HepG2 (cell line): ENCODE measurements around the gene NOS1. TPM values are rescaled to one million over a fixed set of nuclear protein-coding genes. Genes with fewer than 3 reads are reported as not detected.

Source experiments
- ATAC-seq: fragments of 200-7000 bp; cut with Tn5 transposase; 3 replicates; pipeline ENCODE4 v1.9.1; 2020; ENCODE audit warnings: mild to moderate bottlenecking, moderate library complexity
- BruUV-seq: library from RNA; stranded (reverse); fragments of 400-500 nt; replicated peaks from 2 replicates; lab custom pipeline; 2021; lab: Mats Ljungman, UMichigan
- CTCF ChIA-PET: fragments of 300-600 bp; formaldehyde crosslinking; extraction: SDS; loops from one replicate; lab custom pipeline; 2021; ENCODE audit warnings: low total read pairs, inconsistent platforms, low intra/inter-chr PET ratio; lab: Yijun Ruan, JAX
- POLR2A ChIA-PET: fragments of 350-600 bp; sonication (Branson Sonifier 250); formaldehyde crosslinking; loops from one replicate; lab custom pipeline; 2020; ENCODE audit warnings: antibody characterized with exemption, inconsistent platforms; lab: Yijun Ruan, JAX
- DNase-seq: peaks from one replicate; pipeline ENCODE4 v3.0.0-alpha.2; 2015; ENCODE audit warnings: low spot score
- FAIRE-seq: peaks from 3 replicates; lab custom pipeline; 2011; peaks lifted over from hg19 to GRCh38; lab: Jason Lieb, UNC
- H2AFZ ChIP-seq: one replicate; pipeline ENCODE4 v1.6.1; 2011; ENCODE audit warnings: low read length, inconsistent platforms
- H3K27ac ChIP-seq: fragments of 300-600 bp; 3 replicates; pipeline ENCODE4 v1.8.0; 2011; ENCODE audit warnings: mixed run types, mild to moderate bottlenecking, mixed read lengths, low read length, inconsistent platforms; ENCODE audit not compliant: insufficient read depth; ENCODE audit errors: extremely low read length
- H3K27me3 ChIP-seq, 2 experiments: fragments of 200-600 bp in 1 of 2; 2 replicates in 1 of 2; 3 replicates in 1 of 2; pipeline versions ENCODE4 v1.6.0 to v1.8.0; 2011; ENCODE audit warnings: low read length in 2 of 2, mild to moderate bottlenecking in 2 of 2, moderate library complexity in 2 of 2, inconsistent platforms in 1 of 2; ENCODE audit not compliant: insufficient read depth in 2 of 2, control insufficient read depth in 1 of 2
- H3K36me3 ChIP-seq, 2 experiments: fragments of 200-600 bp in 1 of 2; replicated peaks in 1 of 2; 2 replicates in 1 of 2; 3 replicates in 1 of 2; pipeline versions ENCODE4 v1.5.1 to v1.8.0; 2011; ENCODE audit warnings: low read length in 2 of 2, inconsistent platforms in 1 of 2; ENCODE audit not compliant: insufficient read depth in 2 of 2, control insufficient read depth in 1 of 2
- H3K4me1 ChIP-seq: 2 replicates; pipeline ENCODE4 v1.5.1; 2012; ENCODE audit warnings: low read length, inconsistent platforms; ENCODE audit not compliant: insufficient read depth
- H3K4me2 ChIP-seq: 2 replicates; pipeline ENCODE4 v1.6.0; 2011; ENCODE audit warnings: low read depth, low read length, inconsistent platforms
- H3K4me3 ChIP-seq, 3 experiments: fragments of 200-600 bp in 1 of 3; sonication (generic), shearing (Covaris generic) in 1 of 3; replicated peaks in 1 of 3; 2 replicates each; pipeline ENCODE4 v1.5.1; 2011 to 2016; ENCODE audit warnings: low read length in 3 of 3, inconsistent platforms in 2 of 3, low read depth in 2 of 3, mild to moderate bottlenecking in 2 of 3, control low read depth in 1 of 3, mixed read lengths in 1 of 3; ENCODE audit not compliant: insufficient read depth in 1 of 3
- H3K79me2 ChIP-seq: one replicate; pipeline ENCODE4 v1.6.1; 2011; ENCODE audit warnings: low read length, inconsistent platforms; ENCODE audit not compliant: insufficient read depth
- H3K9ac ChIP-seq: 2 replicates; pipeline ENCODE4 v1.6.0; 2011; ENCODE audit warnings: mild to moderate bottlenecking, low read depth, low read length, inconsistent platforms; ENCODE audit not compliant: insufficient read depth
- H3K9me3 ChIP-seq: 2 replicates; pipeline ENCODE4 v1.5.1; 2012; ENCODE audit warnings: mild to moderate bottlenecking, low read length
- H4K20me1 ChIP-seq: 2 replicates; pipeline ENCODE4 v1.6.0; 2011; ENCODE audit warnings: inconsistent platforms, mild to moderate bottlenecking, low read length, moderate library complexity; ENCODE audit not compliant: insufficient read depth
- JUND ChIP-seq: sonication (generic); formaldehyde crosslinking; IDR thresholded peaks from 2 replicates; pipeline ENCODE4 v1.8.0; 2022; ENCODE audit warnings: mild to moderate bottlenecking, missing genetic modification reagents
- MEF2D ChIP-seq: sonication (generic); formaldehyde crosslinking; IDR thresholded peaks from 2 replicates; pipeline ENCODE4 v1.5.1; 2020; ENCODE audit warnings: mild to moderate bottlenecking, missing genetic modification reagents
- NFIB ChIP-seq: sonication (generic); formaldehyde crosslinking; IDR thresholded peaks from 2 replicates; pipeline ENCODE4 v1.9.0; 2021; ENCODE audit warnings: missing genetic modification reagents, mild to moderate bottlenecking, borderline replicate concordance
- SP5 ChIP-seq: IDR thresholded peaks from 2 replicates; pipeline ENCODE4 v1.6.1; 2016; ENCODE audit warnings: low read depth, borderline replicate concordance
- TCF7L2 ChIP-seq: IDR thresholded peaks from 2 replicates; pipeline ENCODE4 v1.6.1; 2011; ENCODE audit warnings: mild to moderate bottlenecking, low read depth, low read length, moderate library complexity
- ZBTB38 ChIP-seq: sonication (generic); formaldehyde crosslinking; IDR thresholded peaks from 2 replicates; pipeline ENCODE4 v1.5.1; 2020; ENCODE audit warnings: mild to moderate bottlenecking, missing genetic modification reagents
- ZNF629 ChIP-seq: sonication (generic); formaldehyde crosslinking; conservative IDR thresholded peaks from 2 replicates; pipeline ENCODE4 v1.5.0; 2020; ENCODE audit warnings: missing genetic modification reagents
- whole genome bisulfite sequencing: methylation state at CpG from one replicate; pipeline ENCODE4 v1.1.6; 2017; ENCODE audit warnings: low lambda C conversion rate; 5-methylcytosine and 5-hydroxymethylcytosine counted together
- in situ Hi-C: cut with HindIII; loops from 2 replicates; pipeline ENCODE4 v1.10.0; 2017; ENCODE audit warnings: low pct_unique_long_range_greater_than_20kb; ENCODE audit not compliant: extremely low pct_ligation_motif_present
- intact Hi-C: fragments of 100-400 bp; cut with micrococcal nuclease; formaldehyde crosslinking; loops from one replicate; pipeline ENCODE4 v1.10.0; 2022; ENCODE audit not compliant: unreplicated experiment
- polyA plus RNA-seq, 8 experiments: library from polyadenylated mRNA; depleted of rRNA in 3 of 8; stranded (reverse) in 7 of 8; unstranded in 1 of 8; fragments of >200 nt; fragmentation: Illumina TruSeq in 4 of 8; extraction: Trizol in 4 of 8; gene quantifications; 2 replicates each; pipeline versions ENCODE4 v1.2.1 to v1.2.3, GENCODE V29; 2011 to 2016; ENCODE audit warnings: low read depth in 4 of 8, missing spikeins in 1 of 8, mixed read lengths in 1 of 8; ENCODE audit not compliant: insufficient read depth in 1 of 8
- total RNA-seq, 5 experiments: library from RNA; depleted of rRNA; stranded (reverse); fragments of >200 nt; fragmentation: Illumina TruSeq; extraction: Trizol; gene quantifications; 2 replicates each; pipeline ENCODE4 v1.2.3, GENCODE V29; 2016; ENCODE audit warnings: low read depth in 1 of 5
- TF ChIP-seq, protein P1 (sequence below): sonication (generic); formaldehyde crosslinking; conservative IDR thresholded peaks from 2 replicates; pipeline ENCODE4 v1.8.1; 2023; ENCODE audit warnings: missing genetic modification reagents
- TF ChIP-seq, protein P2 (sequence below): sonication (generic); formaldehyde crosslinking; IDR thresholded peaks from 2 replicates; pipeline ENCODE4 v1.4.0; 2020; ENCODE audit warnings: mild to moderate bottlenecking, missing genetic modification reagents

Gene NOS1
- total and polyA plus RNA-seq, 2 of the 13 experiments (the other 11 are each of a cell fraction or from before 2014, with no cell fraction given), result not detected

DNA sequence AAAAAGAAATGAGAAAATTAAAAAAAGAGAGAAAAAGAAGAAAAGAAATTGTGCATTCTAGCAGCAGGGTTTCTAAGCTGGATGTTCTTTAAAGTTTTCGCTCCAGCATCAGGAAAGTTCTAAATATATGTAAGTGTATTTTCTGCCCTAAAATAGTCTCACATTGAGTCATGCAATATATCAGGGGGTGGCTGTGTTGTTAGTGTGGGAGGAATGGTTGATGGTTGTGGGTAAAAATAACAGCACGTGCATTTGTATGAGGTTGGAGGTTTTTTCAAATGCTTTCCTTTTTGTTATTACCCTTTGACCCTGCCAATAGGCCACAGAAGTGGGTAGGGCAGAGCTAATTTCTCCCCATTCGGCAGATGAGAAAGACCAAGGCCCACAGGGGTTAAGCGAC lies 106.0 kb downstream of the NOS1 start:
- Histone ChIP-seq H3K4me3 (no peak overlapping the region), H3K4me1 (no peaks in the 10 kb centered on the region), H2AFZ (no peak overlapping the region), H3K79me2 (no peaks in the 10 kb centered on the region), H4K20me1 (no peaks in the 10 kb centered on the region), H3K9ac (no peak overlapping the region), H3K36me3 (no peaks in the 10 kb centered on the region), H3K9me3 (no peaks in the 10 kb centered on the region), H3K27ac (no peak overlapping the region), H3K27me3 (peaks cover 2 to 23% of the 10 kb centered on the region in 2 experiments; a peak in 4 of 5 replicates), H3K4me2 (no peak overlapping the region)
- no peak for DNase-seq
- ChIA-PET POLR2A (no interaction called here), CTCF (no interaction called here)
- no TSS peak for BruUV-seq
- no peak for ATAC-seq
- intact Hi-C loops (no loop called here), in situ Hi-C loops (no loop called here)
- WGBS, result 7% methylated on average over 4 of the region's 4 CpGs
- TF ChIP-seq ZNF629 (CRISPR knock-in tag) (0 out of 2 replicates have a peak, but pooled peaks have one; percentile 16), NFIB (no peak)
- no peak for FAIRE-seq

DNA sequence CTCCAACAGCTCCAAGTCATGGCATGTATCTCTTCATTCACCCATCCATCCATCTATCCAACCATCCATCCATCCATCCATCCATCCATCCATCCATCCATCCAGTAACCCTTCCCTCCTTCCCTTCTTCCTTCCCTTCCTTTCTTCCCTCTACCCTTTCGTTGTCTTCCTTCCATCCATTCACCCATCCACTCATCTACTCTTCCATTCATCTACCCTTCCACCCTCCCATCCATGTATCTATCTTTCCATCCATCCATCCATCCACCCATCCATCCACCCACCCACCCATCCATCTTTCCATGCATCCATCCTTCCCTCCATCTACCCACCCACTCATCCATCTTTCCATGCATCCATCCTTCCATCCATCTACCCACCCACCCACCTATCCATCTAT lies 117.9 kb downstream of the NOS1 start:
- H3K27me3 ChIP-seq, result peaks cover 0 to 8% of the 10 kb centered on the region in 2 experiments; a peak in 3 of 5 replicates
- WGBS, result 7% methylated on average over 1 of the region's 1 CpG

More for the DNA sequence above, 117.9 kb downstream of the NOS1 start:
- Histone ChIP-seq H3K27ac (no peak overlapping the region), H3K9ac (no peak overlapping the region), H3K4me2 (no peak overlapping the region), H3K9me3 (no peaks in the 10 kb centered on the region), H3K4me3 (no peak overlapping the region), H4K20me1 (no peaks in the 10 kb centered on the region), H3K36me3 (no peaks in the 10 kb centered on the region), H3K4me1 (no peaks in the 10 kb centered on the region), H3K79me2 (no peaks in the 10 kb centered on the region), H2AFZ (no peak overlapping the region)
- TF ChIP-seq, protein P1, sequence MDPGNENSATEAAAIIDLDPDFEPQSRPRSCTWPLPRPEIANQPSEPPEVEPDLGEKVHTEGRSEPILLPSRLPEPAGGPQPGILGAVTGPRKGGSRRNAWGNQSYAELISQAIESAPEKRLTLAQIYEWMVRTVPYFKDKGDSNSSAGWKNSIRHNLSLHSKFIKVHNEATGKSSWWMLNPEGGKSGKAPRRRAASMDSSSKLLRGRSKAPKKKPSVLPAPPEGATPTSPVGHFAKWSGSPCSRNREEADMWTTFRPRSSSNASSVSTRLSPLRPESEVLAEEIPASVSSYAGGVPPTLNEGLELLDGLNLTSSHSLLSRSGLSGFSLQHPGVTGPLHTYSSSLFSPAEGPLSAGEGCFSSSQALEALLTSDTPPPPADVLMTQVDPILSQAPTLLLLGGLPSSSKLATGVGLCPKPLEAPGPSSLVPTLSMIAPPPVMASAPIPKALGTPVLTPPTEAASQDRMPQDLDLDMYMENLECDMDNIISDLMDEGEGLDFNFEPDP (CRISPR knock-in tag), result no peak
- TF ChIP-seq, protein P2, sequence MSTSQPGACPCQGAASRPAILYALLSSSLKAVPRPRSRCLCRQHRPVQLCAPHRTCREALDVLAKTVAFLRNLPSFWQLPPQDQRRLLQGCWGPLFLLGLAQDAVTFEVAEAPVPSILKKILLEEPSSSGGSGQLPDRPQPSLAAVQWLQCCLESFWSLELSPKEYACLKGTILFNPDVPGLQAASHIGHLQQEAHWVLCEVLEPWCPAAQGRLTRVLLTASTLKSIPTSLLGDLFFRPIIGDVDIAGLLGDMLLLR (CRISPR knock-in tag), result no peak
- TF ChIP-seq MEF2D (CRISPR knock-in tag) (no peak), SP5 (CRISPR knock-in tag) (no peak), ZBTB38 (CRISPR knock-in tag) (no peak), JUND (CRISPR knock-in tag) (no peak), TCF7L2 (no peak)
- intact Hi-C loops (no loop called here), in situ Hi-C loops (no loop called here)
- ATAC-seq (no peak), DNase-seq (no peak), FAIRE-seq (no peak)
- BruUV-seq, result no TSS peak
- CTCF ChIA-PET, result no interaction called here
- POLR2A ChIA-PET, result no interaction called here
